GM21367 (cell line): ENCODE data around the gene EPS8L1.

Experiments used
- ATAC-seq: cut with Tn5 transposase; IDR thresholded peaks from one replicate; pipeline ENCODE4 v1.9.1; 2021; ENCODE audit not compliant: unreplicated experiment

Gene EPS8L1

DNA sequence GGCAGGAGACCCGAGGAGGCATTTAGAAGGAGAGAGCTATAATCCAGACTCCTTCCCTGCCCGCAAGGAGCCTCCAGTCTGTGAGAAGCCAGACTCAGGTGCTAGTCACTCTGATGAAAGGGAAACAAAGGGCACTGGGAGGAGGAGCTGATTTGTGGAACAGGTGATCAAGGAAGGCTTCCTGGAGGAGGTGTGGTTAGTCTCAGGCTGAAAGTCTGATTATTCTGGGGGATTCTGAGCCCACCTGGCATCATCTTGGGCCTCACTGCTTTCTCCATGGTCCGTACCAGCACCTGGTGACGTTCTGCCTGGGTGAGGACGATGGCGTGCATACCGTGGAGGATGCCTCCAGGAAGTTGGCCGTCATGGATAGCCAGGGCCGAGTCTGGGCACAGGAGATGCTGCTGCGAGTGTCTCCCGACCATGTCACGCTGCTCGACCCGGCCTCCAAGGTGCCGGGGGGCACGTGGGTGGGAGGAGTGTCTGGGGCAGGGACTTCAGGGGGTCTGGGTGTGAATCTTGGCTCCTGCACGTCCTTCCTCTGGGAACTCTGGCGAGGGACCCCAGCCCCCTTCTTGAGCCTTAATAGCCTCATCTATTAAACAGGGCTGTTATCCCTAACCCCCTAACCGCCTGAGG, 3.9 kb downstream of the EPS8L1 start:
- ATAC-seq: no peak

DNA sequence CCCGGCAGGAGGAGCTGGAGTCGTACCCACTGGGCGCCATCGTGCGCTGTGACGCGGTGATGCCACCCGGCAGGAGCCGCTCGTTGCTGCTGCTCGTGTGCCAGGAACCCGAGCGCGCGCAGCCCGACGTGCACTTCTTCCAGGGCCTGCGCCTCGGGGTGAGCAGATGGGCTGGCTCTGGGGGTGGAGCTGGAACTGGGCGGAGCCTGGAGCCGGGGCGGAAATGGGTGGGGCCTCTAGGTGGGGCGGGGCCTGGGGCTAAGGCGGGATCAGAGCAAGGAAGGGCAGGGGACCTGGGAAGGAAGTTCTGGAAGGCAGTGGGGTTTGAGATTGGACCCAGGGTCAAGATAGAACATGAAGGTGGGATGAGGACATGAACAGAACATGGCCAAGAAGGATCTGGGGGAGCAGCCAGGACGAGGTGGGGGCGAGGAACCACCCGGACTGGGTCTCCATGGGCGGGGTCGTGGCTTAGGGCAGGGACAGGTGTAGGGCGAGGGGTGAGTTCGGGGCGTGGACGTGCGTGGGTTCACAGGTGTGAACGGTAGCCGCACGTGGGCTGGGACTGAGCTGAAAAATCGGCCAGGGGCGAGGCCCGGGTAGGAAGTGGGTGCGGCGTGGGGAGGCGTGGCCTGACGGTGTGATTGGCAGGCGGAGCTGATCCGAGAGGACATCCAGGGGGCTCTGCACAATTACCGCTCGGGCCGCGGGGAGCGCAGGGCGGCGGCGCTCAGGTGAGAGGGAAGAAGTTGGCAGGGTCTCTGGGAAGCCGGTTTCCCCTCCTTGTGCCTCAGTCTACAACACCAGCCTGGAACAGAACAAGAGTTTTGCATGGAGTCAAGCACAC, 4.7 kb downstream of the EPS8L1 start:
- no peak for ATAC-seq

DNA sequence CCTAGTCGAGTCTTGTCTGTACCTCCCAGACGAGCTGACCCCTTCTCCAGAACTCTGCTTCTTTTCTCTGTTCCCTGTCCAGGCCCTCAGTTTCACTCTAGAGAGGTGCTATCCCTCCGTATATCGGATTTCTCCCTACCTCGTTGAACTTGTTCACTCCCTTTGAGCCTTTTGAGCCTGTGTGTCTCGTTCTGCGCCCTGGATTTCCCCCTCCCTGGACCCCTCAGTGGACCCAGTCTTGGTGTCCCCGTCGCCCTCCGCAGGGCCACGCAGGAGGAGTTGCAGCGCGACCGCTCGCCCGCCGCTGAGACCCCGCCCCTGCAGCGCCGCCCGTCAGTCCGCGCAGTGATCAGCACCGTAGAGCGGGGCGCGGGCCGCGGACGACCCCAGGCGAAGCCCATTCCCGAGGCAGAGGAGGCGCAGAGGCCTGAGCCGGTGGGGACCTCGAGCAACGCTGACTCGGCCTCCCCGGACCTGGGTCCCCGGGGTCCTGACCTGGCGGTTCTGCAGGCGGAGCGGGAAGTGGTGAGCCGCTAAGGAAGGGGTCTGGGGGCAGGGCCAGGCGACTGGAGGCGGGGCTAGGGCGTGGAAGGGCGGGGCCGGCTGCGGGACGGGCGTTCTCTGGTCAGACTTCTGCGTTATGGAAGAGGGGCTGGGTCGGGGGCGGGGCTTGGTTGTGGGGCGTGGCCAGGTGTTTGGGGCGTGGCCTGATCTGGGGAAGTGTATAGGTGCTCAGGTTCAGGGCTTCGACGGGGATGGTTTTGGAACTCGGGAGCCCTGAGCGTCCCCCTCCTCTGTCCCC, 5.5 kb downstream of the EPS8L1 start:
- no peak for ATAC-seq

DNA sequence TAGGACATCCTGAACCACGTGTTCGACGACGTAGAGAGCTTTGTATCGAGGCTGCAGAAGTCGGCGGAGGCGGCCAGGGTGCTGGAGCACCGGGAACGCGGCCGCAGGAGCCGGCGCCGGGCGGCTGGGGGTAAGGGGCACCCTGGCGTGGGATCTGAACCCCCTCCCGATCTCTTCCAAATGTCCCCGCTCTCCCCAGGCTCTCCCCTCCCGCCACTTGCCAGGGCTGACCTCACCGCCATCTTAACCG, 6.0 kb downstream of the EPS8L1 start:
- ATAC-seq: no peak

DNA sequence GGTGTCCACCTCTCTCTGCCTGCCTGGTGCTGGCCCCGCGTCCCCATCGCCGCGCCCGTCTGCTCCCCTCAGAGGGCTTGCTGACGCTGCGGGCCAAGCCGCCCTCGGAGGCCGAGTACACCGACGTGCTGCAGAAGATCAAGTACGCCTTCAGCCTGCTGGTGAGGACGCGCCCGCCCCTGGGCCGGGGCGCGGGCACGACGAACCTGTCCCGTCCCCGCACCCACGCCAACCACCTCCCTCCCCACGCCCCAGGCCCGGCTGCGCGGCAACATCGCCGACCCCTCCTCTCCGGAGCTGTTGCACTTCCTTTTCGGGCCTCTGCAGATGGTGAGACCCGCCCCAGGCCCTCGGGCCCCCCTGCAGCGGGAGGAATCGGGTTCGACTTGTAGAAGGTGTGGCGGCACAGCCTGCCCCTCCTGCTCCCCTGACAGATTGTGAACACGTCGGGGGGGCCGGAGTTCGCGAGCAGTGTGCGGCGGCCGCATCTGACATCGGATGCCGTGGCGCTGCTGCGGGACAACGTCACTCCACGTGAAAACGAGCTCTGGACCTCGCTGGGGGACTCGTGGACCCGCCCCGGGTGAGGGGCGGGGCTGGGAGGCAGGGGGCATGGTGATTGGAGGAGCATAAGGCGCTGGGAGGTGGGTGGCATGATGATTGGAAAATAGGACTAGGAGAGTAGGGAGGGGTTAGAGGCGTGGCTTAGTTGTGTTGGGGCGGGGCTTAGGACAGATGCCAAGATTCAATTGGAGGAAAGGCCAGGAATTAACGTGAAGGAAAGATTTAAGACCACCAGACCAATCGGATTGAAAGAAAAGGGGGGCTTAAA, 6.6 kb downstream of the EPS8L1 start:
- ATAC-seq: no peak

DNA sequence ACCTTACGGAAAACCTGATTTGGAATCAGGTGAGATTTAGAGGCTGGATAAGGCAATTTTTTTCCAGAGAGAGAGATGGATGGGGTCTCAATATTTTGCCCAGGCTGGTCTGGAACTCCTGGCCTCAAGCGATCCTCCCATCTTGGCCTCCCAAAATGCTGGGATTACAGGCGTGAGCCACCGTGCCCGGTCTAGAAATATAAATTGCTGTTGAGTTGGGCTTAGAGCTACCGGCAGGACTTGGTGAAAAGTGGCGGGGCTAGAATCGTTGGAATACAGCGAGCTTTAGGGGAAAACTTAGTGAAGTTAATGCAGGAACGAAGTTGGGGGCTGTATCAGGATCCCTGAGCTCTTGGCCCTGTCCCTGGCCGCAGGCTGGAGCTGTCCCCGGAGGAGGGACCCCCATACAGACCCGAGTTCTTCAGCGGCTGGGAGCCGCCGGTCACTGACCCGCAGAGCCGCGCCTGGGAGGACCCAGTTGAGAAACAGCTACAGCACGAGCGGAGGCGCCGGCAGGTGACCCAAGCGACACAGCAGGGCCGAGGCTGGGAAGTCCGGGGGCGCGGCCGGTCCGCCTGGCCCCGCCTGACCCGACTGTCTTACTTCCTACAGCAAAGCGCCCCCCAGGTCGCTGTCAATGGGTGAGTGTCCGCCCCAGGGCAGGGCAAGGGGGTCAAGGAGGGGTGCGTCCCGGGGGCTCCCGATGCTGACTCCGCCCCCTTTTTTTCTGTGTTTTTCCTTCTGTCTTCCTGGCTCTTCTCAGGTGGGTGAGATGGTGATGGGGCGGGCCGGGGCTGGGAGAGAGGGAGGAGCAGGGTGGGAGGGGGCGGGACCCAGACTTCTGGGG, 7.6 kb downstream of the EPS8L1 start:
- ATAC-seq: no peak

DNA sequence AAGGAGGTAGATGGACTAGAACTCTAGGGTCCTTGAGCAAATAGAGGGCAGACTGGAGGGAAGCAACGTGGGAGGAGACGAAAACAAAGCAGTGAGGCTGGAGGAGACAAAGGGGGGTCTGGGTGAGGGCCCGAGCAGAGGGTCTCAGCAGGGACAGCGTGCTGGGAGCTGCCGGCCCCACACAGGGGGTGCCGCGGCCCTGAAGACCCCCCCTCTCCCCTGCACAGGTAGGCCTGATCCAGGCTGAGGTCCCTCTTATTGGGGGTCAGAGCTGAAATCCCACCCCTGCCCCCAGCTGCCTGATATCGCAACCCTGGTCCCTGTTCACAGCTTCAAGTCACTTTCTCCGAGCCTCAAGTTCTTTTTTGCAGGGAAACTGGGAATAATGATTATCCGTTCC, 8.7 kb downstream of the EPS8L1 start:
- ATAC-seq: no peak

DNA sequence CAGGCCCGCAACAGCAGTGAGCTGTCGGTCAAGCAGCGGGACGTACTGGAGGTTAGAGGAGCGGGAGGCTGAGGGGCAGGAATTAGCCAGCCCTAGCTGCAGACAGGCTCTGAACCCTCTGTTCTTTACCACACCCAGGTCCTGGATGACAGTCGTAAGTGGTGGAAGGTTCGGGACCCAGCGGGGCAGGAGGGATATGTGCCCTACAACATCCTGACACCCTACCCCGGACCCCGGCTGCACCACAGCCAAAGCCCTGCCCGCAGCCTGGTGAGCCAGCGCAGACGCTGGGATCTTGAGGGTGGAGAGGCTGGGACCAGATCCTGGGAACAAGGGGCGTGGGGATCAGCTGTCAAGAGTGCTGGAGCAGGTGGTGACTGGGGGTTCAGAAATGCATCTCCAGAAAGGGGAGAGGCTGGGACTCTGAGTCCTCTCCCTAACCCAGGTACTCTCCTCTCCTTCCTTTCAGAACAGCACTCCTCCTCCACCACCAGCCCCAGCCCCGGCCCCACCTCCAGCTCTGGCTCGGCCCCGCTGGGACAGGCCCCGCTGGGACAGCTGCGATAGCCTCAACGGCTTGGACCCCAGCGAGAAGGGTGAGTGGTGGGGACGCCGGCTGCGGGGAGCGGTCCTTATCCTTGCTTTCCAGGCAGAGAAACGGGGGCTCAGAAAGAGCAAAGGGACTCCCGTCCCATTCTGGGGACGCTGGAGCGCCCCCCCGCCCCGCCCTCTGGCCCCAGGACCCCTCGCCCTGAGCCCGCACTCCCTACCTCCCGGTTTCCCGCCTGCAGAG, 10.4 kb downstream of the EPS8L1 start:
- no peak for ATAC-seq

DNA sequence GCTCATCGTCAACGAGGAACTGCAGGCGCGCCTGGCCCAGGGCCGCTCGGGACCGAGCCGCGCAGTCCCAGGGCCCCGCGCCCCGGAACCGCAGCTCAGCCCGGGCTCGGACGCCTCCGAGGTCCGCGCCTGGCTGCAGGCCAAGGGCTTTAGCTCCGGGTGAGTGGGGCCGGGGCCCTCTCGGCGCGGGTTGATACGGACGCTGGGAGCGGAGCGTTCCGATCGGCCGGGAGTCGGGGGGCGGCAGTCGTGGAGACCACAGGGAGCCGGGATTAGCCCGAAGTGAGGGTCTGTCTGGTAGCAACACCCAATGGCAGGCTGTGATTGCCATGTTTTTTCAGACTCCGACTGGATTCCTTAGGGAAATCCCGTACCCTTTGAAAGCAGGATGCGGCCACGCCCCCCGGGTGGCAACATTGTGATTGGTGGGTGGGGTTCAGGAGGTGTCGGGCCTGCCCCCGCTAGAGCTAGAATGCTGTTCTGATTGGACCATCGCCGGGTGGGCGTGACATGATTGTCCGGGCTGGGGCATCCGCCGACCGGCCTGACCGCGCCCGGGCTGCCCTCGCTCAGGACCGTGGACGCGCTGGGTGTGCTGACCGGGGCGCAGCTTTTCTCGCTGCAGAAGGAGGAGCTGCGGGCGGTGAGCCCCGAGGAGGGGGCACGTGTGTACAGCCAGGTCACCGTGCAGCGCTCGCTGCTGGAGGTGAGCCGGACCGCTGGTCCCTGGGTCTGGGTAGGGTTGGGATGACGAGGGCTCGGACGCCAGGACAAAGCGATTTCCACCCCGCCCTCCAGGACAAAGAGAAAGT, 11.3 kb downstream of the EPS8L1 start:
- no peak for ATAC-seq

DNA sequence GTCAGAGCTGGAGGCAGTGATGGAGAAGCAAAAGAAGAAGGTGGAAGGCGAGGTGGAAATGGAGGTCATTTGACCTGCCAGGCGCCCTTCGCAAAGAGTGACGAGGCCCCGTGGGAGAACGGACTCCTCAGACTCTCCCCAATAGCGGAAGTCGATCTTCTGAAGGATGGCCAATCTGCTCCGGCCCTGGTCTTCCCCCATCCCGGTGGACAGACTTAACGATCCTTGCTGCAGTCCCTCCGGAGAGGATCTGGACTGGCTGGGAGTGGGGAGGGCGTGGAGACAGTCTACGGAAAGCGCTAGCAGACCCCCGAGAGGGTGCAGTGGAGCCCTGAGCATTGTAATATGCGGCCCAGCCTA, 11.9 kb downstream of the EPS8L1 start:
- no peak for ATAC-seq

DNA sequence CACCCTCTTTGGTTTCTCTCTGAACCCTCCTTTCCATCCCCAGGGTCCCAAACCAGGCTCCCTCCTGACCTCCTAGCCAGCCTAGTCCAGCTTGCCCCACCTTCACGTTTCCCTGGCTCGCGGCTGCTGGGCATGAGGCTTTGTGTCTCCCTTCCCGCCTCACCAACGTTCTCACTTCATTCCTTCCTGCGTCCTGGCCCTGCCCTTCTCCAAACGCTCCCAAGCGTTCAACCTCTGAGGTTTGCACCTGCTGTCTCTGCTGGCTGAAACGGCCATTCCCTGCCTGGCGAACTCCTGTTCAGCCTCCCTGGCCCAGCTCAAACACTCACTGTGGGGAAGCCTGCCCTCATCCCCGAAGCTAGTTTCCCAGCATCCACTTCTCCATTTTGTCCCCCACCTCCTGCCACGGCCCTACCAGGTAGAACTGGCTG, 12.4 kb downstream of the EPS8L1 start:
- ATAC-seq: no peak

DNA sequence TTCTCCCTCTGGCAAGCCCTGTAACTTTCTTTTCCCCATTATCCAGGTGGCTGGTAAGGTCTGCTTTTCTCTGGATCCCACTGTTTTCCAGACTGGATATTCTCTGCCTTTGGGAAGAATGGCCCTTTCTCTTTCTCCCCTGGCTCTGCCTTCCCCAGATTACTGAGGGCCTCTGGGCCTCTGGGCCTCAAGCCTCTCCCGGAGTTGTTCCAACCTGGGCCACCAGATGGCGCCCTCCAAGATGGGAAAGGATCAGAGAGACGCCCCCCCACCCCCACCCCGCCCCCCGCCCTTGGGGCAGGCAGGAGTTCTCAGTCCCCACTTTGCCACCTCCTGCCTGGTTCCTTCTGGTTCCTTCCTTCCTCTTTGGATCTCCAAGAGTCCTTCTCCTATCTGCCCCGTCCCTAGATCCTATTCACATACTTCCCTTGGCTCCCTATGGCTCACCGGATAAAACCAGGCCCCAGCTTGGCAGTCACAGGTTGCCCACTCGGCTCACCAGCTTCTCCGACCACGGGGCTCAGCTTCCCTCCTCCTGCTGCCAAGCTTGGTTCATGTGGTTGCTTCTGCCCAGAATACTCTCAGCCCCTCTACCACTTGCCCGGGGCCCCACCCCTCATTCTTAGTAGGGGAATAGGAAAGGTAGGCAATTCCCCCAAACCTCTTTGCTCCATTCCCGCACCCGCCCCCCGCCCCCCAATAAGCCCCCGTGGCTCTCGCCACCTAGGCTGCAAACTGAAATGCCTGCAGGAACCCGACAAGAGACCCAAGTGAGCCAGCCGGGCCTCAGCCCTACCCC, 13.1 kb downstream of the EPS8L1 start:
- ATAC-seq: no peak

DNA sequence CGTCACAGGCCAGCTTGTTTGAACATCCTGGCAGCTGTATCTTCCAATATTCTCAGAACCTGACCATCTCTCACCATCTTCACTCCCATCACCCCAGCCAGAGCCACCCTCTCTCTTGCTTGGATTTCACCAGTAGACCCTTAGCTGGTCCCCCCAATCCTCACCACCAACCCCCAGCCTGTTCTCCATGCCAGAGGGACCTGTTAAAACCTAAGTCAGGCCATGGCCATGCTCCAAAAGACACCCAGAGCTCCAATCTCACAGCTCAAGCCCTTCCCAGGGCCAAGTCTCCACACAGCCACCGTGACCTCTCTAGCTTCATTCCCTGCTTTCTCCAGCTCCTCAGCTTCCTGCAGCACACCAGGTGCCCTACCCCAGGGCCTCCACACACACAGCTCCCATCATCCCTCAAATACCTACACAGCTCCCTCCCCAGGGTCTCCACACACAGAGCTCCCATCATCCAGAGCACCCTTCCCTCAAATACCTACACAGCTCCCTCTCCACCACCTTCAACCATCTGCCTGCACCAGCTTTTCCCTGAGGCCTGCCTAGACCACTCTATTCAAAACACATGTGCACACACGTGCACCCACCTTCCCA, 13.8 kb downstream of the EPS8L1 start:
- ATAC-seq: no peak

DNA sequence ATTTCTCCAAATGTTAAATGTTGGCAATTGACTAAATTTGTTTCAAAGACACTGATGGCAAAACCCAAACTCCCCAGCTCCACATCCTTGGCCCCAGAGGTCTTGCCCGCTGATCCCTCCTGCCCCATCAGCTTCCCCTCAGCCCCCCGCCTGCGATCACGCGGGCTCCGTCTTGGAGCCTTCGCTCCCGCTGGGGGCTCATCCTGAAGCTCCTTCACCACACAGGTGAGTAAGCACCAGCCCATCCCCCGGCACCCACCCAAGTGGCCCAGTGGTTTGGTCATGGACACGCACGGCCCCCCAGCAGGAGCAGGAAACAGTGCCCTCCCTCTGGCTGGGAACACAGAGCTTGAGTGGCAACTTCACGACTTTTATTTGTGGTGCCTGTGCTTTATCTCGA, 14.9 kb downstream of the EPS8L1 start:
- ATAC-seq: no peak

DNA sequence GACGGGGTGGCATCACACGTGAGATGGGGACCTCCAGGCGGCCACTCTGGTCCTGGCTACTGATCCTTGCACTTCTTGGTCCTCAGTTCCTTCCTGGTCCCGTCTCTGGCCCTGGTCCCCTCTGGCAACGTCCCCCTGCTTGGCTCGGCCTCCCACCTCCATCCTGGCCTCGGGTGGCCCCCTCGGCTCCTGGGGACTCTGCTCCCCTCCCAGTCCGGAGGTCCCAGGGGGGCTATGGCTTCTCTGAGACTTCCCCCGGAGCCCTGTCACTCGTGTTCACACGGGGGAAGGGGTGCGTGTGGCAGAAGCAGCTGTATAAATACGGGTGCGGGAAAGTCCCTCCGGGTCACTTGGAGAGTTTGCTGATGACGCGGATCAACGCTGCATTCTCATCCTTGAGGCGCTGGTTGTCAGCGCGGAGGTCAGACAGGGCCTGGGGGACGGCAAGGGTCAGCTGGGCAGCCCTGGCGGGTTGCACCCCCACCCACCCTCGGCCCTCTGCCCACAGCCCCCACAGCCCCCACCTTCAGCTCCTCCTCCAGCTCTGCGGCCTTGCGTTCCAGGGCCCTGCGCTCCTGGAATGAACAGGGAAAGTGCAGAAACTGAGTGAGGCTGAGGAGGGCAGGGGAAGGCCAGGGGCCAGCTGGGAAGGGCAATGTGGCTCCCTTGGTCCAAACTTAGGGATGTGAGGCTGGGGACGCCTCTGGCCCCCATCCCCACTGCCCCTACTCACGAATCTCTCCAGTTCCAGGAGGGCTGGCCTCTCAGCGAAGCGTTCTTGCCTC, 15.6 kb downstream of the EPS8L1 start:
- no peak for ATAC-seq

DNA sequence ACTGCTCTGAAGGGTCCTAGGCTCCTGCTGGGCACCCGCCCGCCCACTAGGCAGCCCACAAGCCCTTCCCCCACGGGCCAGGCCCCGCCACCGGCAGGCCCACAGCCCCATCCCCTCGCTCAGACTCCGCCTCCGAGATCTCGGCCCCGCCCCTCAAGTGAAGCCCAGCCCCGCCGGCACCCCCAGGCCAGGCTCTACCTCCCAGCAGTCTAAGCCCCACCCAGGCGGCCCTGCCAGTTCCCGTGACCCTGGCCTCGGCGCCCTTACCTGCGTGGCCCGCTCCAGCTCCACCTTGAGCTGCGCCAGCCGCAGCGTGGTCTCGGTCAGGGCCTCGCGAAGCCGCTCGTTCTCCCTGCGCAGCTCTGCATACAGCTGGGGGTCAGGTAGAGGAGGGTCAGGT, 16.3 kb downstream of the EPS8L1 start:
- ATAC-seq: no peak
